ENCODE results near the gene SLC6A12.

DNA sequence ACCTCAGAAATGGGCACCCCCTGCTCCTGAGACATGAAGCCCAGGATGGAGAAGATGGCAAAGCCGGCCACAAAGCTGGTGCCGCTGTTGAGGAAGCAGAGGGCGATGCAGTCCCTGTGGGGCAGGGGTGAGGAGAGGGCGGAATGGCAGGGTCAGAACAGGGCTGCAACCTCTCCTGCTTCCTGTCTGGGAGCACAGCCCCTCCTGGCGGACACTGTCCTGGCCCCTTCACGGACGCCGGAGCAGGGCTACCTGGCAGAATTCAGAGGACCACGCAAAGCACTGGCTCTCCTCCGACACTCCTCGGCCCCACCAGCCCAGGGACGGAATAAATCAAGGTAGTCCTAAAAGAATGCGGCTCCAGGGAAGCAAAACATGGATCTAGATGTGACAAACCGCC lies 12.4 kb upstream of the SLC6A12 start:
- TF ChIP-seq ZFP3 (CRISPR knock-in tag; IDR thresholded peaks at IDR 0.05) (no peak), RARB (CRISPR knock-in tag; IDR thresholded peaks at IDR 0.05) (no peak), GLIS3 (CRISPR knock-in tag; IDR thresholded peaks at IDR 0.05) (no peak), SNAI2 (CRISPR knock-in tag; IDR thresholded peaks at IDR 0.05) (no peak), TOX (CRISPR knock-in tag; IDR thresholded peaks at IDR 0.05; ENCODE audit: borderline replicate concordance) (no peak), ARNTL (CRISPR knock-in tag; IDR thresholded peaks at IDR 0.05; ENCODE audit: borderline replicate concordance, low read depth) (no peak)
